Peyer's patch (tissue), 4 donors: Measurements from ENCODE around the gene VRK3.

ENCODE experiments used
- CTCF ChIP-seq, 6 experiments: fragments of 450-650 bp in 4 of 6; fragments of 200-600 bp in 2 of 6; sonication (generic) in 1 of 6; IDR thresholded peaks; one replicate each; pipeline ENCODE4 v1.5.1; 2017 to 2019; ENCODE audit warnings: antibody characterized with exemption in 6 of 6, mild to moderate bottlenecking in 3 of 6, moderate library complexity in 1 of 6
- POLR2A ChIP-seq, 2 donors: fragments of 450-650 bp; IDR thresholded peaks; one replicate each; pipeline ENCODE4 v1.5.1; 2017; ENCODE audit warnings: antibody characterized with exemption in 2 of 2, mild to moderate bottlenecking in 2 of 2, moderate library complexity in 2 of 2

GRCh38 chr19:50039968-50040367 is 14.8 kb upstream of the VRK3 start:
- no peak for TF ChIP-seq CTCF (IDR thresholded peaks at IDR 0.05)
- TF ChIP-seq POLR2A (IDR thresholded peaks at IDR 0.05): no peak
